Testis (tissue), 2 donors: ENCODE data around the gene CCDC188.

Experiments used
- POLR2A ChIP-seq: fragments of 450-650 bp; IDR thresholded peaks from one replicate; pipeline ENCODE4 v1.6.1; 2017; ENCODE audit warnings: antibody characterized with exemption, mild to moderate bottlenecking, moderate library complexity
- TF ChIP-seq, protein P1 (sequence below), 3 experiments: fragments of 450-650 bp in 2 of 3; fragments of 200-600 bp in 1 of 3; sonication (generic) in 1 of 3; IDR thresholded peaks; one replicate each; pipeline ENCODE4 v1.5.1; 2016 to 2019; ENCODE audit warnings: antibody characterized with exemption in 3 of 3, mild to moderate bottlenecking in 2 of 3, moderate library complexity in 1 of 3

- TF ChIP-seq, protein P1, sequence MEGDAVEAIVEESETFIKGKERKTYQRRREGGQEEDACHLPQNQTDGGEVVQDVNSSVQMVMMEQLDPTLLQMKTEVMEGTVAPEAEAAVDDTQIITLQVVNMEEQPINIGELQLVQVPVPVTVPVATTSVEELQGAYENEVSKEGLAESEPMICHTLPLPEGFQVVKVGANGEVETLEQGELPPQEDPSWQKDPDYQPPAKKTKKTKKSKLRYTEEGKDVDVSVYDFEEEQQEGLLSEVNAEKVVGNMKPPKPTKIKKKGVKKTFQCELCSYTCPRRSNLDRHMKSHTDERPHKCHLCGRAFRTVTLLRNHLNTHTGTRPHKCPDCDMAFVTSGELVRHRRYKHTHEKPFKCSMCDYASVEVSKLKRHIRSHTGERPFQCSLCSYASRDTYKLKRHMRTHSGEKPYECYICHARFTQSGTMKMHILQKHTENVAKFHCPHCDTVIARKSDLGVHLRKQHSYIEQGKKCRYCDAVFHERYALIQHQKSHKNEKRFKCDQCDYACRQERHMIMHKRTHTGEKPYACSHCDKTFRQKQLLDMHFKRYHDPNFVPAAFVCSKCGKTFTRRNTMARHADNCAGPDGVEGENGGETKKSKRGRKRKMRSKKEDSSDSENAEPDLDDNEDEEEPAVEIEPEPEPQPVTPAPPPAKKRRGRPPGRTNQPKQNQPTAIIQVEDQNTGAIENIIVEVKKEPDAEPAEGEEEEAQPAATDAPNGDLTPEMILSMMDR (IDR thresholded peaks at IDR 0.05): no peak
- TF ChIP-seq POLR2A: no peak
These were observed 3.8 kb upstream of the CCDC188 start for GRCh38 chr22:20154602-20155187.
